WTC11 (cell line): ENCODE measurements around the gene ACOXL. TPM values are rescaled to one million over a fixed set of nuclear protein-coding genes. Genes with fewer than 3 reads are reported as not detected.

Source experiments
- ATAC-seq: fragments of 200-7000 bp; cut with Tn5 transposase; 2 replicates; pipeline ENCODE4 v1.10.0; 2021; ENCODE audit warnings: mild to moderate bottlenecking, moderate library complexity
- CTCF ChIA-PET: fragments of 300-600 bp; sonication (Branson Sonifier 250); formaldehyde crosslinking; loops from one replicate; lab custom pipeline; 2021; ENCODE audit warnings: antibody characterized with exemption; lab: Charles Lee
- POLR2A ChIA-PET: fragments of 350-600 bp; sonication (Branson Sonifier 250); formaldehyde crosslinking; loops from one replicate; lab custom pipeline; 2021; ENCODE audit warnings: antibody characterized with exemption; lab: Charles Lee
- DNase-seq: peaks from one replicate; pipeline ENCODE4 v3.0.0; 2021; ENCODE audit warnings: low spot score
- H3K27ac Mint-ChIP-seq: 2 replicates; pipeline ENCODE4 v1.8.0; 2021; ENCODE audit warnings: mixed read lengths
- H3K27me3 Mint-ChIP-seq: 2 replicates; pipeline ENCODE4 v1.8.0; 2021; ENCODE audit warnings: low read depth, mild to moderate bottlenecking, moderate library complexity, mixed read lengths
- H3K36me3 Mint-ChIP-seq: 2 replicates; pipeline ENCODE4 v1.8.0; 2021; ENCODE audit warnings: mixed read lengths
- H3K4me1 Mint-ChIP-seq: 2 replicates; pipeline ENCODE4 v1.8.0; 2022; ENCODE audit warnings: mixed read lengths
- H3K4me3 Mint-ChIP-seq: 2 replicates; pipeline ENCODE4 v1.8.0; 2021; ENCODE audit warnings: mild to moderate bottlenecking, moderate library complexity, mixed read lengths
- H3K9me3 Mint-ChIP-seq: 2 replicates; pipeline ENCODE4 v1.8.0; 2021; ENCODE audit warnings: mixed read lengths
- AR ChIP-seq: fragments of 250-450 bp; sonication (Bioruptor Pico); IDR thresholded peaks from 2 replicates; pipeline ENCODE4 v1.9.0; 2021; ENCODE audit warnings: mild to moderate bottlenecking
- CBFB ChIP-seq: sonication (generic); formaldehyde crosslinking; IDR thresholded peaks from 2 replicates; pipeline ENCODE4 v1.8.1; 2022; ENCODE audit warnings: mild to moderate bottlenecking, low read depth, missing genetic modification reagents
- EMX1 ChIP-seq: fragments of 250-450 bp; sonication (Bioruptor Pico); IDR thresholded peaks from 2 replicates; pipeline ENCODE4 v1.8.0; 2021; ENCODE audit warnings: mild to moderate bottlenecking
- ETV6 ChIP-seq: sonication (generic); formaldehyde crosslinking; IDR thresholded peaks from 2 replicates; pipeline ENCODE4 v1.8.1; 2022; ENCODE audit warnings: mild to moderate bottlenecking, missing genetic modification reagents
- FOXP4 ChIP-seq: sonication (generic); formaldehyde crosslinking; IDR thresholded peaks from 2 replicates; pipeline ENCODE4 v1.8.0; 2022; ENCODE audit warnings: mild to moderate bottlenecking, missing genetic modification reagents
- GRHL2 ChIP-seq: fragments of 250-450 bp; sonication (Bioruptor Pico); IDR thresholded peaks from 2 replicates; pipeline ENCODE4 v1.8.0; 2022; ENCODE audit warnings: mild to moderate bottlenecking, moderate library complexity; ENCODE audit not compliant: insufficient replicate concordance, severe bottlenecking
- JAZF1 ChIP-seq: fragments of 250-450 bp; sonication (Bioruptor Pico); IDR thresholded peaks from 2 replicates; pipeline ENCODE4 v1.9.0; 2021; ENCODE audit warnings: moderate library complexity, mild to moderate bottlenecking, inconsistent platforms
- NFYB ChIP-seq: sonication (generic); formaldehyde crosslinking; conservative IDR thresholded peaks from 2 replicates; pipeline ENCODE4 v1.8.0; 2022; ENCODE audit warnings: low read depth, missing genetic modification reagents
- STAT6 ChIP-seq: sonication (generic); formaldehyde crosslinking; conservative IDR thresholded peaks from 2 replicates; pipeline ENCODE4 v1.8.1; 2023; ENCODE audit warnings: mild to moderate bottlenecking, low read depth, missing genetic modification reagents, moderate library complexity
- ZNF281 ChIP-seq: sonication (generic); formaldehyde crosslinking; IDR thresholded peaks from 2 replicates; pipeline ENCODE4 v1.8.0; 2023; ENCODE audit warnings: mild to moderate bottlenecking, missing genetic modification reagents
- ZNF423 ChIP-seq: fragments of 250-450 bp; sonication (Bioruptor Pico); IDR thresholded peaks from 2 replicates; pipeline ENCODE4 v2.1.2; 2022; ENCODE audit warnings: mild to moderate bottlenecking, moderate library complexity
- ZNF425 ChIP-seq: fragments of 250-450 bp; sonication (Bioruptor Pico); conservative IDR thresholded peaks from 2 replicates; pipeline ENCODE4 v1.9.0; 2021; ENCODE audit warnings: mild to moderate bottlenecking
- total RNA-seq: library from RNA; stranded (reverse); gene quantifications from 3 replicates; pipeline ENCODE4 v1.2.3, GENCODE V29; 2021

The ACOXL gene
- total RNA-seq, 1 experiment from 2014 or later, result 14.9 TPM

- TF ChIP-seq EMX1 (CRISPR knock-in tag) (no peak), ETV6 (CRISPR knock-in tag) (0 out of 2 replicates have a peak, but pooled peaks have one; percentile 58)
- ATAC-seq, result peak; percentile 70
- ChIA-PET POLR2A (no interaction called here), CTCF (interaction anchor here (0.6 to 2.3 kb wide), 4 partner anchors 10 to 25 kb away, joined by 3 to 13 read pairs (median 4); no protein-coding TSS in a partner anchor)
- Mint-ChIP-seq H3K4me1 (peaks cover 36% of the 10 kb centered on the region), H3K36me3 (peaks cover 11% of the 10 kb centered on the region), H3K27ac (peak overlapping the region; percentile 65), H3K27me3 (no peaks in the 10 kb centered on the region), H3K4me3 (no peak overlapping the region), H3K9me3 (peaks cover 11% of the 10 kb centered on the region; the same call in 1 of the 2 replicates)
- no peak for DNase-seq
Observed at GRCh38 chr2:110858993-110859701, 126.8 kb downstream of the ACOXL start.

GRCh38 chr2:110860630-110861029, 128.3 kb downstream of the ACOXL start:
- CTCF ChIA-PET, result interaction anchor here (2.3 kb wide), 1 partner anchor 16 kb away, joined by 9 read pairs; no protein-coding TSS in a partner anchor
- no peak for DNase-seq
- no peak overlapping the region; the same call in 1 of the 2 replicates for H3K27ac Mint-ChIP-seq
- H3K36me3 Mint-ChIP-seq, result peaks cover 7% of the 10 kb centered on the region
- no peak for TF ChIP-seq JAZF1
- POLR2A ChIA-PET, result no interaction called here
- no peaks in the 10 kb centered on the region for H3K27me3 Mint-ChIP-seq
- peaks cover 37% of the 10 kb centered on the region for H3K4me1 Mint-ChIP-seq
- H3K4me3 Mint-ChIP-seq, result no peak overlapping the region
- ATAC-seq, result no peak
- H3K9me3 Mint-ChIP-seq, result peaks cover 11% of the 10 kb centered on the region; the same call in 1 of the 2 replicates

- DNase-seq (no peak), ATAC-seq (no peak)
- ChIA-PET POLR2A (no interaction called here), CTCF (interaction anchor here (1.1 to 2.3 kb wide), 2 partner anchors 9 to 15 kb away, joined by 3 to 9 read pairs; no protein-coding TSS in a partner anchor)
- Mint-ChIP-seq H3K27ac (0 out of 2 replicates have a peak overlapping the region, but pooled peaks have one; percentile 62), H3K9me3 (0 out of 2 replicates have a peak, but pooled peaks cover 2% of the 10 kb centered on the region), H3K36me3 (no peaks in the 10 kb centered on the region), H3K27me3 (no peaks in the 10 kb centered on the region), H3K4me3 (no peak overlapping the region), H3K4me1 (peaks cover 45% of the 10 kb centered on the region)
- TF ChIP-seq NFYB (no peak), ZNF423 (CRISPR knock-in tag) (no peak), STAT6 (no peak), CBFB (CRISPR knock-in tag) (no peak)
Observed at GRCh38 chr2:110861616-110862260, 129.4 kb downstream of the ACOXL start.

- Mint-ChIP-seq H3K9me3 (no peaks in the 10 kb centered on the region), H3K4me1 (peaks cover 34% of the 10 kb centered on the region), H3K27ac (no peak overlapping the region), H3K4me3 (no peak overlapping the region), H3K36me3 (no peaks in the 10 kb centered on the region), H3K27me3 (no peaks in the 10 kb centered on the region)
- ATAC-seq, result no peak
- ChIA-PET CTCF (no interaction called here), POLR2A (no interaction called here)
- DNase-seq, result no peak
- TF ChIP-seq FOXP4 (CRISPR knock-in tag) (no peak), AR (CRISPR knock-in tag) (no peak), ZNF425 (CRISPR knock-in tag) (no peak), ZNF281 (CRISPR knock-in tag) (no peak), GRHL2 (CRISPR knock-in tag) (no peak)
Observed at GRCh38 chr2:110863726-110864125, 131.4 kb downstream of the ACOXL start.
